HG02973 (cell line): ENCODE measurements around the gene ARHGEF10L.

ENCODE experiments used
- ATAC-seq: cut with Tn5 transposase; IDR thresholded peaks from one replicate; pipeline ENCODE4 v1.9.1; 2021; ENCODE audit warnings: moderate library complexity; ENCODE audit not compliant: unreplicated experiment

The ARHGEF10L gene

DNA sequence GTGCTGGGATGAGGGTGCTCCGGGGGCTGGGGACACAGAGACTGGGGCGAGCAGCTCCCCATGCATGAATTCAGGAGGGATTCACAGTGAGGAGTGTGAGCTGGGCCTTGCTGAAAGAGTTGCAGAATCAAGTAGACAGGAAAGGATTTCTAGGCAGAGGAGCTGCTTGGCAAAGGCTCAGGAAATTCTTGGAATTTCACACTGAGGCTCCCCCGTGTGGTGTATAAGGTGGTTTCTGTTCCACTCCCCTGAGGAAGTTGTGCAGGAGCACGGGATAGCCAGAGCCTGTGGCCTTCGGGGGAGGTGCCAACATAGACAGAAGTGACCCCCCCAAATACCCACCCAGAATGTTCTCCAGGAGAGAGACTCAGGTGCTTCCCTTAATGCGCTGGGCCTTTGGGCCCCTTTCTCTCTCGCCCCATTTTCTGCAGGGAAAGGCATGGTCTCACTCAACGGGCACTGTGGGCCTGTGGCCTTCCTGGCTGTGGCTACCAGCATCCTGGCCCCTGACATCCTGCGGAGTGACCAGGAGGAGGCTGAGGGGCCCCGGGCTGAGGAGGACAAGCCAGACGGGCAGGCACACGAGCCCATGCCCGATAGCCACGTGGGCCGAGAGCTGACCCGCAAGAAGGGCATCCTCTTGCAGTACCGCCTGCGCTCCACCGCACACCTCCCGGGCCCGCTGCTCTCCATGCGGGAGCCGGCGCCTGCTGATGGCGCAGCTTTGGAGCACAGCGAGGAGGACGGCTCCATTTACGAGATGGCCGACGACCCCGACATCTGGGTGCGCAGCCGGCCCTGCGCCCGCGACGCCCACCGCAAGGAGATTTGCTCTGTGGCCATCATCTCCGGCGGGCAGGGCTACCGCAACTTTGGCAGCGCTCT lies 157.2 kb downstream of the ARHGEF10L start:
- no peak for ATAC-seq

DNA sequence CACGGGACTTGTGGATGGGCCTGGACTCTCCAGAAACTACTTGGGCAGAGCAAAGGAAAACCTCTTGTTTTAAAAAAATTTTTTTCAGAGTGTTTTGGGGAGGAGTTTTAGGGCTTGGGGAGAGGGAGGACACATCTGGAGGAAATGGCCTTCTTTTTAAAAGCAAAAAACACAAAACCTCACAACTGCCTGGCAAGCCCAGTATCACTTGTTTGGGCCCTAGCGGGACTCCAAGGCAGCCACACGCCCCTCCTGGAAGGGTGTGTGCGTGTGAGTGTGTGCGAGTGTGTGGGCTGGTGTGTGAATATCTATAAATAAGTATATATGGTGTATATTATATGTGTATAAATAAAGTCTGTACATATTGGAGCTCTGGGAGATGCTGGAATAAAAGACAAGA lies 158.0 kb downstream of the ARHGEF10L start:
- no peak for ATAC-seq

DNA sequence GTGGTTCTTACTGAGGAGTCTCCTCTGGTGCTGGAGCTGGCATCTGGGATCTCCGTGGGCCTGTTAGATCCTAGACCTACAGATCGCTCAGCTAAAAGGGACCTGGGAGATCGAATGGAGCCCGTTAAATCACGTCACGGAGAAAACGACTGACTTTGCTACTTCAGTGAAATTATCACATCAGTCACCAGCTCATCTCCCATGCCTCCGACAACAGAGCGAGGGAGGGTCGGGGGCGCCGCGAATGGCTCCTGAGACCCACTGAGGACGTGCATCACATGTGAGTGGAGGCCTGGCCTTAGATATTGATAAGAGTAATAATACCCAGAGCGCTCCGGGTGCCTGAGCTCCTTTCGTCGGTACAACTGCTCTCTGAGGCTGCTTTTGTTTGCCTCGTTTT lies 160.1 kb downstream of the ARHGEF10L start:
- ATAC-seq: no peak

DNA sequence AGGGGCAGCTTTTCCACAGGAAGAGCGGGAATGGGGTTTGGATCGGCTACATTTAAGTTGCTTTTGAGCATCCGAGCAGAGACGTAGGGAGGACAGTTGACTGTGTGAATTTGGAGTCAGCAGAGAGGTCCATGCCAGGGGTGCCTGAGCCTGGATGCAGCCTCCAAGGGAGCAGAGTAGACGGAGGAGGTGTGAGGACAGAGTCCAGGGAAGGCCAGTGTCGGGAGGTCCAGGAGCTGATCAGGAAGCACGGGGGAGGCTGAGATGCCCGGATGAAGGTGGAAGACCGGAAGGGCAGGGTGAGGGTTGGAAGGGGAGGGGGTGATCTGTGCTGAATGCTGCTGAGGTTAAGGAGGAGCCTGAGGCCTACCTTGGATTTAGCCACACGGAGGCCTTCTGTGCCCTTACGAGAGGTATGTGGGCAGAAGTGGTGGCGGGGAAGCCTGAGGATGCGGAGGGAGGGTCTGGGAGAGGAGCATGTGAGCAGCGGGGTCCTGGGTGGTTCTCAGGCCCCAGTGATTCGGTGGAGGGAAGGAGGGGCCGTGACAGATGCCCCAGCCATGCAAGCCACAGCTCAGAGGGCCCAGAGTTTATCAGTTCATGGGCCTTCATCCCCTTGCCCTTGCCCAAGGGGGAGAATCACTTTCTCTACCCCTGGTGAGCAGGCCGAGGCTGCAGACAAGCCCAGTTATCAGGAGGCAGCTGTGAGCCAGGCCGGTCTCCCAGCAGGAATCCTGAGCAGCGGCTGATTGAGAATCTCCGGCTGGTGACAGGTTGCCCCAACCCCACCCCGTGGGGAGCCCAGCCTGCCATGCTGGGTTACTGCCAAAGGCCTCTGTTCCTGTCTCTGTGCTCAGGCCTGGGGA lies 161.7 kb downstream of the ARHGEF10L start:
- no peak for ATAC-seq

DNA sequence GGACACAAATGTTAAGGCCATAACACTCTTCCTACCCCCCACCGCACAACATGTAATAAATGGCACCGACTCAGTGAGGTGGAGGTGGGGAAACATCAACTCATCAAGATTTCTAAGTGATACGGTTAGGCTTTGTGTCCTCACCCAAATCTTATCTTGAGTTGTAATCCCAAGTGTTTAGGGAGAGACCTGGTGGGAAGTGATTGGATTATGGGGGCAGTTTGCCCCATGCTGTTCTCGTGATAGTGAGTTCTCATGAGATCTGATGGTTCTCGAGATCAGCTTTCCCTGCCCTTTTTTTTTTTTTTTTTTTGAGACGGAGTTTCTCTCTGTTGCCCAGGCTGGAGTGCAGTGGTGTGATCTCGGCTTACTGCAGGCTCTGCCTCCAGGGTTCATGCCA lies 164.7 kb downstream of the ARHGEF10L start:
- ATAC-seq: no peak

DNA sequence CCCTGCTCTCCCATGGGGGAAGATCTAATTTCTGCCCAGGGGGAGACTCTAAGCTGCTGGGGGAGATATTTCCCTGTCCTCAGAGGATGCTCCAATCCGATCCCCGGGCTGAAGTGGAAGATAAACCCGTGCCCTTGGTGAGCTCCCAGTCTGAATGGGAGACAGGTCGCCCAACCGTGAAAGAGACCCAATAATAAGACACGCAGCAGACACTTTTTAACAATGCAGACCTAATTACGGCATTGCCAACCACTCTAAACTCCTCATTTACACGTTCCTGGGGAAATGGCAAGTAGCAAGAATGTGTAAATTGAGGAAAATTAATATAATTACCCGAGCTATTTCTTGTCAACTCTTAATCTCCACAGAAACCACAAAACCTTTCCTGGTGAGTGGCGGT lies 166.9 kb downstream of the ARHGEF10L start:
- ATAC-seq: no peak

DNA sequence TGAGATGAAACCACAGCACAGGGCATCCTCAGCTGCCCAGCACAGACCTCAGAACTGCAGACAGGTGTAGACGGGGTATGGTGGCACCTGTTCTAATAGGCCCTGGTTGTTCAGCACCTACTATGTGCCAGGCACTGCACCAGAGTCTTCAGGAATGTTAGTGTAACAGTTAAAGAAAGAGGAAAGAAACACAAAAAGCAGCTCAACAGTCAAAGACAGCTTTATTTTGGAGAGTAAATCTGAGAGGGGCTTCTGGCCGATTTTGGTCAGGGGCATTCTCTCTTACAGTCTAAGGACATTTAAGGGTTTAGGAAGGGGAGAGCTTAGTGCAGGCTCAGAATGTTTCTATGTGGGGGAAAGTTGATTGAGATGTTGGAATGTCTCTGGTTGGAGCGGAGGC lies 170.5 kb downstream of the ARHGEF10L start:
- ATAC-seq: no peak

DNA sequence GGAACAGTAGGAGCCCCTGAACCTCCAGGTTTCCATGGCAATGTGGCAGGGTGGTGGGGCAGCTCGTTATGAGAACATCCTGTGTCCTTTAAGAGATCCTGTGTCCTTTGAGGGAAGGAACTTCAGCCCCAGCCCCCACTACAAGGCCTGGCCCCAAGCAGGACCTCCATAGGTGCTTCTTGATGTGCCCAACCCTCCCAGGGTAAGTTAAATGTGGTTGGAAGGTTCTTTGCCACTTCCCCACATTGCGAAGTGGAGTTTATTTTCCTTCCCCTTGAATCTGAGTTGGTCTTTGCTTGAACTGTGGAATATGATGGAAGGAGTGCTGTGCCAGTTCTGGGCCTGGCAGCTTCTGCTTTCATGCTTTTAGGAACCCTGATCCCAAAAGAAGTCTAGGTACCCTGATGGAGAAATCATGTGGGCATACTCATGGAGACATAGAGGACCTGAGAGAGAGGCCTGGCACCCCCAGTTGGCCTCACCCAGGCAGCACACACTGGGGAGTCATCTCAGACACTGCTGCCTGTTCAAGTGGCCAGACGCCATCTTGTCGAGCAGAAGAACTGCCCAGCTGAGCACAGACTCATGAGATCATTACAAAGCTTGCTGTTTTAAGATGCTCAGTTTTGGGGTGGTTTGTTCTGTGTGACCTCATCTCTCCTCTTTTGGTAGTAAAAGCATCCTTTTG lies 171.5 kb downstream of the ARHGEF10L start:
- no peak for ATAC-seq

DNA sequence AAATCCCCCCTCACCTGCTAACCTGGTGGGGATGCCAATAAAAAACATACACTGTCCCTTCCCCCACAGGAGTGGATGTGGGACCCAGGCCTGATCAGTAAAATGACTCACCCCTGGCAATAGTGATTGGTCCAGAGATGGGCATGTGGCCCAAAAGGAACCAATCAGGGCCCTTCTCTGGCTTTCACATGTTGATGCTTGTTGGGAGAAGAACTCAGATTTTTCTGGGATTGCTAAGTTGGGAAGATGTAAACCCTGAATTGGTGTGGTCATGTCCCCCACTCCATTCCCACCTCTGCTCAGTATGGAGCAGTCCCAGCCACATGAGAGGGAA lies 172.0 kb downstream of the ARHGEF10L start:
- no peak for ATAC-seq

DNA sequence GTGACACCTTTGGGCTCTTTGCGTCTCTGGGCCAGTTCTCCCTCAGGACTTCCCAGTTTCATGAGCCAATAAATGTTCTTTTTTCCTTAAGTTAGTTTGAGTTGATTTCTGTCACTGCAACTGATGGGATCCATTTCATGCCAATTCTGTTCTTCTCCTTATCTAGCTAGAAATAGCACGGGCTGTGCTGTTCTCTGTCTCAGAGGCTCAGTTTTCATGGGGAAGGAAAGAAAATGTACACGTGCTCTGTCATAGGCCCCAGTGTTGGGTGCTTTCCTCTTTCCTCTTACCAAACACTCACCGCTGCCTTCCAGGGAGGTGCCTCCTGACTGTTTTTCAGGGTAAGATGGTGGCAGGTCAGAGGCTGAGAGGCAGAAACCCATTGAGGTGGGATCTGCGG lies 172.4 kb downstream of the ARHGEF10L start:
- no peak for ATAC-seq

DNA sequence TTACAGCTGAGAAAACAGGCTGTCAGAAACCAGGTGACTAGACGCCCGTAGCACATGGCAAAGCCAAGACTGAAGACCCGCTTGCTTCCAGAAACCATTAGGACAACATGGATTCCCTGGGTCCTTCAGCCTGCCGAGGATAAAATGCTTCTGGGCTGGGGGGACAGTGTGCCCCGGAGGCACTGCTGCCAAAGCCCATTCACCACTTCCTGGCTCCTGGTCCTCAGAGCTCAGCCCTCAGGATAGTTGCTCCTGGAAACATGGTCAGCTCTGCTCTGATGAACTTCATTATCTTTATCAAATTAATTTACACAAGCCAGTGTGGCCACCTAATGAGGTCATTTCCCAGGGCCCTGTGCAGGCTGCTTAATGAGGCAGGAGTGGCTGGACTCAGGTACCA lies 174.5 kb downstream of the ARHGEF10L start:
- ATAC-seq: no peak

DNA sequence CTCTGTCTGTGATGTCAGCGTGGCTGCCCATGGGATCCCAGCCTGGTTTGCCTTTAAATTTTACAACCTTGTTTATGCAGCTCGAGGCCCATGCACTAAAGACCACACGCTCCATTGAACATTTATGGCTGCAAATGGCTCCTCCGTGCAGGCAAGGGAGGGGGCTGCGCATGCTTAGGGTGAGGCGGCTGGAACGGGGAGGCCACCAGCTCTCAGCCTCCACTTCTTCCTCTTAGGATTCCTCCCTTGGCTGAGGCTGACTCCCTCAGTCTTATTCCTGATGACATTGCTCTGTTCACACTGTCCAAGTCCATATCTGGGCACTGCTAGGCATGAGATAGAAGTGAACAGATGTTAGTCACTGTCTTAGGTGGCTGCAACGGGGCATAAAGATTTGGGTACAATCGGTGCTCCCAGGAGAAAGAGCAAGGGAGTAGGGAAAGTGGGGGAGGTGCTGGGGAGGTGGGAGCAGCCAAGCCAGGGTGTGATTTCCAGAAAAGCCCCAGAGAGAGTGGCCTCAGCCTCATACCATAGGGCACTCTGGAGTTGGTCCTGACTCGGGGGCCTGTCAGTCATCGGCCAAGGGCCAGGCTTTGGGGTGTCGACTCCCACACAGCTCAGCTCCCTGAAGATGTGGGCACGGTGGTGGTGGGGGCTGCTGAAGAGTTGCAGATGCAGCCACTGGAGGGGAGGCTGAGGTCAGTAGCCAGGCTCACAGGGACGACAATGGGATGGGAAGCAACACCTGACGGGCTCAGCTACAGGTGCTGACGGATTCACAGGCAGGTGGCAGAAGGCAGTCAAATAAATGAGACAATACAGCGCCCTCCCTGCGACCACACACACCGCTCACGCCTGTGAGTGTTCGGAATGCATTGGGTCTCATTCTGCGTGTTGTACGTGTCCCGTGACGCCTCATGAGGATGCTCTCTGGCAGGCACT lies 178.4 kb downstream of the ARHGEF10L start:
- no peak for ATAC-seq

DNA sequence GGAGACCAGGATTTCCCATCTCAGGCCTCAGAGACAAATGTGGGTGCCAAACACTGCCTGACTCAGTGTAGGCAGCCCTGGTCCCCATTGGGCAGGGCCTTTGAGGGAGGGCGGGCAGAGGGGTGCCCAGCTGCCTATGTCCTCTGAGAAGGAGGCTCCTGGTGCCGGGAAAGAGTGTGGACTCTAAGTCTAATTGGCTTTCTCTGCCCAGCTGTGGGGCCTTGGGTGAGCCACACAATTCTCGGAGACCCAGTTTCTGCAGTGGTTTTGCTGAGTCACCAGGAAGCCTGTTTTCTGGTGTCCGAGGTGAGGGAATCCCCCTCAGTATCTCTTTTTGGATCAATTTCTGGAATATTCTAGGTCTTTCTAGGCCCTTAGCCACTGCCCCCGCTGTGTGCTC lies 180.4 kb downstream of the ARHGEF10L start:
- no peak for ATAC-seq

DNA sequence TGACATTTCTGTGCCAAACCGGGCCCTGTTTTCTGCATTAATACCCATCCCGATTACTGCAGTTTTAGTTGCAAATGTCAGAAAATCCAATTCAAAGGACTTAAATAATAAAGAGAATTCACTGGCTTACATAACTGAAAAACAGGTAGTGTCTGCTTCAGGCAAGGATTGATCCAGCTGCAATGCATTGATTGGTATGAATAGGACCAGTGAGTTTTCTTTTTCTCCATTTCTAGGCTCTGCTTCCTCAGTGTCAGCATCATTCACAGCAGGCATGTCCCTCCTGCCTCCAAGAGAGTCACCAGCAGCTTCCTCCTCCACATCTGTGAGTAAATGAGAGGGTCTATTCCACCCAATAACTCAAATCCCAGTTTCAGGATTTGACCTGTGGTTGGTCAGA lies 181.9 kb downstream of the ARHGEF10L start:
- ATAC-seq: no peak

DNA sequence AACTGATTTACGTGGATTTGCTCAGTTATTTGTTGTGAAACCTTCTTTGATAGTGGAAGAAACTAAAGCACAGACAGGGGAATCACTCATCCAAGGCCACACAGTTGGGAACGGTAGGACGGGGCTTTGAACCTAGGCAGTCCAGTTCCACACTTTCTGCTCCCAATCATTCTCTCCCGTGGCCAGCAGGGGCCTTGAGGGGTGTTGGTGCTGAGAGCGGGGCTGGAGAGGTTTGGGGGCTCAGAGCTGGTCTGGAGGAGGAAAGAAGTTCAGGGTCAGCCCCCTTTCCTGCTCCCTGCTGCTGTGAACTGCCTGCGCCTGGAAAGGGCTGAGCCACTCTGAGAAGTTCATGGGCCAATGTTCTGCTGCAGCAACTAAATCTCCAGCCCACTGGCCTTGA lies 184.2 kb downstream of the ARHGEF10L start:
- ATAC-seq: no peak

DNA sequence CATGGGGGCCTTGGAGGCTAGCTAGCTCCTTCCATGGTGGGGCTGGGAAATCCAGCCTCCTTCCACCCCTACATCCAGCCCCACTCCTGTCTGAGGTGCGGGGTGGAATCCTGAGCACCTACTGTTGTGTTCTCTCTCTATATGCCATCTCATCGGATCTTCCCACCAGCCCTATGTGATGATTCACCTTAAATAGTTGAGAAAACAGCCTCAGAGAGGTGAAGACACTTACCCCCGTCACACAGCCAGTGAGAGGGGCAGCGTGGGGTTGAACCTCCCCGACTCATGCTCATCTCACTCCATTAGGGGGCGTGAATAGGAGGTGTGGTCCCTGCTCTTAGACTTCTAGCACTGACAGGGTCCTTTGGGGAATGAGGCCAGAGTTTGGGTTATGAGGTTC lies 184.7 kb downstream of the ARHGEF10L start:
- ATAC-seq: no peak

DNA sequence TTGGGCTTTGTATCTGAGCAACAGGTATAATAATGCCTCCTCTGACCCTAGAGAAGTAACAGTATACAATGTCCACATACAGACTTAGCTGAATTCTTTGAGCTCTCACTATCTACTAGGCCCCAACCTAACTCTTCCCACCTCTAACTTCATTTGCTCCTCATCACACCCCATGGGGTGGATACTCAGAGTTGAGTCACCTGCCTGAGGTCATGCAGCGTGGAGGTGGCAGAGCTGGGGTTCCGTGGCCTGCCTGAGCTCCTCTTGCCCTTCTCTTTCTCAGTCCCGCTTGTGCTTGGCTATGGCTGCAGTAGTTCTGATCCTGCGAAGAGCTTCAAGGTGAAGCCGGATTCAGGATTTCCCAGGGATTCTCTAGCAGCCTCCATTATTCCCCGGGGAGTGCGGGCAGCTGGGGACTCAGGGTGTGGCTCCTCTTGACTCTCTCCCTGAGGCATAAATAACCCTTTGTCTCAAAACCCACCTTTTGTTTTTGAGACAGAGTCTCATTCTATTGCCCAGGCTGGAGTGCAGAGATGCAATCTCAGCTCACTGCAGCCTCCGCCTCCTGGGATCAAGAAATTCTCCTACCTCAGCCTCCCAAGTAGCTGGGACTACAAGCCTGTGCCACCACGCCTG lies 185.7 kb downstream of the ARHGEF10L start:
- ATAC-seq: no peak

DNA sequence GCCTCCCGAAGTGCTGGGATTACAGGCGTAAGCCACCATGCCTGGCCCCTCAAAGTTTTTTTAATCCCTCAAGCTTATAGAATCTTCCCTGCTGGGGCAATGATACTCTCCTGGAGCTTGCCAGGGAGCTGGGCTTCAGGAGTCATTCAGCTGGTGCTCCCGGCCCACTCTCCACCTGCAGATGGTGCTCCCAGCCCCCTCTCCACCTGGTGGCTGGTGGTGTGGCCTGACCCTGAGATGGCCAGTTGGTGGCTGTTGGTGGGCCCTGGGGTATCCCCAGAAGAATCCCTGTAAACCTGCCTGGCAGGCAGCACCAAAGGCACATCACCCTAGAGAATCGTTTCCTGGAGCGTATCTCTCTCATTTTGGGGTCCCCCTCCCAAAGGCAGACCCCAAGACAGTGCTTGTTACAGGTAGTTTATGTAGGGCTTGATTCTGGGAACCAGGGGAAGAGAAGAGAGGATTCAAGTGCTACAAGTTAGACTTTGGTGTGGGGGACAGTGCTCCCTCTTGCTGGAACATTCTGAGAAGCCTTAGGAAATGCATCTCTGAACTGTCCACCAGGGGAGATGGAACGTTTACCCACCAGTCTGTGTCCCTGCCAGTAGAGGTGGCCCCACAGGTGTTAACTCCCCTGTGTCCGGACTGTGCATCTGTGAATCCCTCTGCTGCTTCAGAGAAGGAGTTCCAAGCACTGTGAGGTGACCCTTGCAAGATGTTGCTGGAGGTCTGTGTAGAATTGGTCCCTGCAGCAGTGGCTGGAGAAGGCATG lies 186.5 kb downstream of the ARHGEF10L start:
- ATAC-seq: no peak

DNA sequence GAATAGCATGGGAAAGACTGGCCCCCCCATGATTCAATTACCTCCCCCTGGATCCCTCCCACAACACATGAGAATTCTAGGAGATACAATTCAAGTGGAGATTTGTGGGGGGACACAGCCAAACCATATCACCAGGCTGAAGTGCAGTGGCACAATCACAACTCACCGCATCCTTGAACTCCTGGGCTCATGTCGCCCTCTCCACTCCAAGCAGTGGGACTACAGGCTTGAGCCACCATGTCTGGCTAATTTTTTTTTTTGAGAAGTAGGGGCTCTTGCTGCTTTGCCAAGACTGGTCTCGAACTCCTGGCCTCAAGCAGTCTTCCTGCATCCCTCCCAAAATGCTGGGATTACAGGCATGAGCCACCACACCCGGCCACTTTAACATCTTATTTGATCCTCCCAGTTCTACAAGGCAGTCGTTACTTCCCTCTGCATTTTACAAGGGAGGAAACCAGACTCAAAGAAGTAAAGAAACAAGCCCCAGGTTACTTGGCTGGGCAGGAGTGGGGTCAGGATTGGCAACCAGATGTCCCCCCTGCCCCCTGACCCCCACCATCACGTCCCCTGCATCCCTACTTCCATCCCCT lies 188.7 kb downstream of the ARHGEF10L start:
- ATAC-seq: no peak
